OCI-LY1 (cell line): ENCODE measurements around the gene CYB5R2.

Source experiments
- H2AFZ ChIP-seq: fragments of 200-600 bp; sonication (generic), shearing (Covaris generic); 2 replicates; pipeline ENCODE4 v1.6.0; 2014; ENCODE audit warnings: antibody characterized with exemption, mild to moderate bottlenecking, low read length
- H3F3A ChIP-seq: fragments of 200-600 bp; sonication (generic), shearing (Covaris generic); 2 replicates; pipeline ENCODE4 v1.6.0; 2014; ENCODE audit warnings: mild to moderate bottlenecking, antibody characterized with exemption, low read length, moderate library complexity; ENCODE audit not compliant: insufficient read depth
- H3K27ac ChIP-seq: fragments of 200-600 bp; sonication (generic); 2 replicates; pipeline ENCODE4 v1.5.1; 2014; ENCODE audit warnings: low read length, mixed run types, mild to moderate bottlenecking, low read depth; ENCODE audit not compliant: poor library complexity, severe bottlenecking
- H3K27me3 ChIP-seq: fragments of 200-600 bp; sonication (generic); 2 replicates; pipeline ENCODE4 v1.6.0; 2014; ENCODE audit warnings: antibody characterized with exemption, mild to moderate bottlenecking, low read length, moderate library complexity; ENCODE audit not compliant: insufficient read depth
- H3K36me3 ChIP-seq: fragments of 200-600 bp; sonication (generic); 2 replicates; pipeline ENCODE4 v1.6.1; 2014; ENCODE audit warnings: mild to moderate bottlenecking, antibody characterized with exemption, low read length, moderate library complexity, mixed read lengths; ENCODE audit not compliant: insufficient read depth
- H3K4me1 ChIP-seq: fragments of 200-600 bp; sonication (generic); 2 replicates; pipeline ENCODE4 v1.5.1; 2014; ENCODE audit warnings: mild to moderate bottlenecking, low read length, moderate library complexity; ENCODE audit not compliant: insufficient read depth, severe bottlenecking
- H3K4me2 ChIP-seq: fragments of 200-600 bp; sonication (generic), shearing (Covaris generic); 2 replicates; pipeline ENCODE4 v1.6.1; 2014; ENCODE audit warnings: low read length
- H3K4me3 ChIP-seq: fragments of 200-600 bp; sonication (generic); 2 replicates; pipeline ENCODE4 v1.5.1; 2014; ENCODE audit warnings: low read length, low read depth, mild to moderate bottlenecking, mixed read lengths; ENCODE audit not compliant: poor library complexity, severe bottlenecking
- H3K79me2 ChIP-seq: fragments of 200-600 bp; shearing (Covaris generic); 2 replicates; pipeline ENCODE4 v1.6.1; 2016; ENCODE audit warnings: mixed run types, low read length, mixed read lengths; ENCODE audit not compliant: insufficient read depth
- H3K9ac ChIP-seq: fragments of 200-600 bp; sonication (generic), shearing (Covaris generic); 2 replicates; pipeline ENCODE4 v1.6.1; 2014; ENCODE audit warnings: mild to moderate bottlenecking, low read length, mixed read lengths
- H3K9me2 ChIP-seq: fragments of 200-600 bp; sonication (generic), shearing (Covaris generic); 2 replicates; pipeline ENCODE4 v1.6.1; 2014; ENCODE audit warnings: low read depth, mild to moderate bottlenecking, low read length, mixed read lengths
- H3K9me3 ChIP-seq: fragments of 200-600 bp; shearing (Covaris generic); 2 replicates; pipeline ENCODE4 v1.6.1; 2014; ENCODE audit warnings: low read length, mixed read lengths
- H4K20me1 ChIP-seq: fragments of 200-600 bp; sonication (generic), shearing (Covaris generic); 2 replicates; pipeline ENCODE4 v1.6.0; 2016; ENCODE audit warnings: mild to moderate bottlenecking, low read length; ENCODE audit not compliant: insufficient read depth
- CTCF ChIP-seq: fragments of 200-600 bp; sonication (generic), shearing (Covaris generic); IDR thresholded peaks from 2 replicates; pipeline ENCODE4 v1.5.1; 2017; ENCODE audit warnings: mild to moderate bottlenecking, antibody characterized with exemption, low read length, moderate library complexity, mixed read lengths
- EZH2 ChIP-seq: fragments of 200-600 bp; sonication (generic), shearing (Covaris generic); IDR thresholded peaks from 2 replicates; pipeline ENCODE4 v1.8.0; 2017; ENCODE audit warnings: borderline replicate concordance, mixed run types, mild to moderate bottlenecking, antibody characterized with exemption, low read length, moderate library complexity, mixed read lengths

Gene CYB5R2

GRCh38 chr11:7672276-7672959, 882 bp downstream of the CYB5R2 start:
- H3K27me3 ChIP-seq = no peaks in the 10 kb centered on the region; the same call in 1 of the 2 replicates
- H3K79me2 ChIP-seq = no peaks in the 10 kb centered on the region
- peak overlapping the region; percentile 54 for H3K27ac ChIP-seq
- H3K4me2 ChIP-seq = peak overlapping the region; percentile 72
- peaks cover 2% of the 10 kb centered on the region for H3K36me3 ChIP-seq
- H2AFZ ChIP-seq = no peak overlapping the region
- peak overlapping the region; percentile 63; the same call in 1 of the 2 replicates for H3K9ac ChIP-seq
- H3K4me3 ChIP-seq = peak overlapping the region; percentile 67
- TF ChIP-seq EZH2 (no peak), CTCF (no peak)
- H3F3A ChIP-seq = no peaks in the 10 kb centered on the region
- no peaks in the 10 kb centered on the region for H4K20me1 ChIP-seq
- H3K9me3 ChIP-seq = no peaks in the 10 kb centered on the region
- no peaks in the 10 kb centered on the region for H3K9me2 ChIP-seq
- peaks cover 27% of the 10 kb centered on the region for H3K4me1 ChIP-seq

- Histone ChIP-seq H4K20me1 (no peaks in the 10 kb centered on the region), H3K4me1 (peaks cover 27% of the 10 kb centered on the region), H3K9me2 (no peaks in the 10 kb centered on the region), H3K27ac (peak overlapping the region; percentile 54), H3K9ac (no peak overlapping the region), H3K79me2 (no peaks in the 10 kb centered on the region), H3K27me3 (no peaks in the 10 kb centered on the region; the same call in 1 of the 2 replicates), H3K9me3 (no peaks in the 10 kb centered on the region), H3K4me3 (no peak overlapping the region), H3K36me3 (peaks cover 7% of the 10 kb centered on the region; the same call in 1 of the 2 replicates), H3K4me2 (peak overlapping the region; percentile 6; the same call in 1 of the 2 replicates), H3F3A (no peaks in the 10 kb centered on the region), H2AFZ (no peak overlapping the region)
- TF ChIP-seq CTCF = no peak
- no peak for TF ChIP-seq EZH2
Observed at GRCh38 chr11:7671347-7672215, 1.7 kb downstream of the CYB5R2 start.

GRCh38 chr11:7670641-7671040, 2.7 kb downstream of the CYB5R2 start:
- Histone ChIP-seq H3K36me3 (peaks cover 12% of the 10 kb centered on the region; the same call in 1 of the 2 replicates), H3K4me3 (no peak overlapping the region), H3F3A (no peaks in the 10 kb centered on the region), H2AFZ (no peak overlapping the region), H3K4me1 (peaks cover 27% of the 10 kb centered on the region), H3K79me2 (no peaks in the 10 kb centered on the region), H3K27ac (no peak overlapping the region), H3K9me3 (no peaks in the 10 kb centered on the region), H3K9ac (no peak overlapping the region), H4K20me1 (no peaks in the 10 kb centered on the region), H3K4me2 (no peak overlapping the region), H3K9me2 (no peaks in the 10 kb centered on the region), H3K27me3 (no peaks in the 10 kb centered on the region; the same call in 1 of the 2 replicates)
- TF ChIP-seq CTCF = no peak
- no peak for TF ChIP-seq EZH2
